Stomach smooth muscle (tissue), 2 donors: ENCODE measurements around the gene STK32C.
"Not testable (repeated sequence)": the region's sequence is repeated elsewhere in the genome, so short reads cannot be mapped to it uniquely, and the experiment has no call there.

Experiments used
- H3K27ac ChIP-seq: one replicate; pipeline ENCODE4 v1.7.0; 2013; ENCODE audit warnings: mild to moderate bottlenecking, low read length, inconsistent platforms
- H3K27me3 ChIP-seq, 2 donors: one replicate each; pipeline ENCODE4 v1.7.0; 2013; ENCODE audit warnings: low read length in 2 of 2; ENCODE audit not compliant: insufficient read depth in 2 of 2, control insufficient read depth in 1 of 2
- H3K36me3 ChIP-seq, 2 donors: one replicate each; pipeline ENCODE4 v1.7.0; 2013; ENCODE audit warnings: low read length in 2 of 2; ENCODE audit not compliant: control insufficient read depth in 2 of 2, insufficient read depth in 2 of 2
- H3K4me1 ChIP-seq: one replicate; pipeline ENCODE4 v1.7.0; 2013; ENCODE audit warnings: low read length; ENCODE audit not compliant: control insufficient read depth, insufficient read depth
- H3K4me3 ChIP-seq, 2 donors: one replicate each; pipeline ENCODE4 v1.7.0; 2013; ENCODE audit warnings: low read length in 2 of 2
- H3K9ac ChIP-seq, 2 donors: one replicate each; pipeline ENCODE4 v1.7.0; 2013; ENCODE audit warnings: low read length in 2 of 2, mild to moderate bottlenecking in 1 of 2
- H3K9me3 ChIP-seq, 2 donors: one replicate each; pipeline ENCODE4 v1.7.0; 2013; ENCODE audit warnings: low read length in 2 of 2; ENCODE audit not compliant: control insufficient read depth in 2 of 2
- donor health status: healthy.
- donor health status: Pancreatic carcinoma.

The STK32C gene

GRCh38 chr10:132317477-132317876 lies 9.7 kb upstream of the STK32C start:
- not testable (repeated sequence) for H3K4me3 ChIP-seq, H3K9ac ChIP-seq, H3K4me1 ChIP-seq, H3K9me3 ChIP-seq, H3K27ac ChIP-seq, H3K27me3 ChIP-seq, H3K36me3 ChIP-seq

GRCh38 chr10:132316133-132316532 lies 8.4 kb upstream of the STK32C start:
- H3K36me3 ChIP-seq, result no peaks in the 10 kb centered on the region
- peaks cover 0 to 5% of the 10 kb centered on the region in 2 donors for H3K9me3 ChIP-seq
- no peak overlapping the region for H3K9ac ChIP-seq
- H3K4me3 ChIP-seq, result no peak overlapping the region
- no peak overlapping the region for H3K27ac ChIP-seq
- H3K4me1 ChIP-seq, result no peaks in the 10 kb centered on the region
- no peaks in the 10 kb centered on the region for H3K27me3 ChIP-seq

DNA sequence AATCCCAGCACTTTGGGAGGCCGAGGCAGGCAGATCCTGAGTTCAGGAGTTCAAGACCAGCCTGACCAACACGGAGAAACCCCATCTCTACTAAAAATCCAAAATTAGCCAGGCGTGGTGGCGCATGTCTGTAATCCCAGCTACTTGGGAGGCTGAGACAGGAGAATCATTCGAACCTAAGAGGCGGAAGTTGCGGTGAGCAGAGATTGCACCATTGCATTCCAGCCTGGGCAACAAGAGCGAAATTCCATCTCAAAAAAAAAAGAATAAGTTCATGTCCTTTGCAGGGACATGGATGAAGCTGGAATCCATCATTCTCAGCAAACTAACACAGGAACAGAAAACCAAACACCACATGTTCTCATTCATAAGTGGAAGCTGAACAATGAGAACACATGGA lies 7.1 kb upstream of the STK32C start:
- H3K4me3 ChIP-seq, H3K27ac ChIP-seq: not testable (repeated sequence)

DNA sequence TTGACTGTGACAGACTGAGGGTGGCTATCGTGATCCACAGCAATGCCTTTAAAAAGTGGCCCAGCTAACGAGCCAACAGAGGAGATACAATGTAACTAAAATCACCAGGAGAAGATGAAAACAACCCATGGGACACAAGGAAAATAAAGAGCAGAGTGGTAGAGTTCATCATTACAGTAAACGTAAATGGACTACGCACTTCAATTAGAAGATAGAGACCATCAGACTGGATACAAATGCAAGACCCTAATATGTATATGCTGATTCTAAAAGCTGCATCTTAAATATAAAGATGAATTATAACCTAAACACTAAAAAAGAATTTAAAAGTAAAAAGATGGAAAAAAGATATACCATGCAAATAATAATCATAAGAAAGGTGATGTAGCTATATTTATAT lies 6.6 kb upstream of the STK32C start:
- H3K4me3 ChIP-seq, result no peak overlapping the region
- H3K4me1 ChIP-seq, result no peaks in the 10 kb centered on the region
- H3K36me3 ChIP-seq, result no peaks in the 10 kb centered on the region
- H3K27me3 ChIP-seq, result no peaks in the 10 kb centered on the region
- peaks cover 0 to 5% of the 10 kb centered on the region in 2 donors for H3K9me3 ChIP-seq
- no peak overlapping the region for H3K27ac ChIP-seq
- no peak overlapping the region for H3K9ac ChIP-seq

More for the DNA sequence above, 7.1 kb upstream of the STK32C start:
- not testable (repeated sequence) for H3K9ac ChIP-seq, H3K4me1 ChIP-seq, H3K9me3 ChIP-seq, H3K36me3 ChIP-seq, H3K27me3 ChIP-seq

GRCh38 chr10:132313865-132314264 lies 6.1 kb upstream of the STK32C start:
- no peaks in the 10 kb centered on the region for H3K36me3 ChIP-seq
- peaks cover 0 to 5% of the 10 kb centered on the region in 2 donors for H3K9me3 ChIP-seq
- H3K4me3 ChIP-seq, result no peak overlapping the region
- H3K9ac ChIP-seq, result no peak overlapping the region
- no peaks in the 10 kb centered on the region for H3K27me3 ChIP-seq
- no peak overlapping the region for H3K27ac ChIP-seq
- H3K4me1 ChIP-seq, result peaks cover 3% of the 10 kb centered on the region

DNA sequence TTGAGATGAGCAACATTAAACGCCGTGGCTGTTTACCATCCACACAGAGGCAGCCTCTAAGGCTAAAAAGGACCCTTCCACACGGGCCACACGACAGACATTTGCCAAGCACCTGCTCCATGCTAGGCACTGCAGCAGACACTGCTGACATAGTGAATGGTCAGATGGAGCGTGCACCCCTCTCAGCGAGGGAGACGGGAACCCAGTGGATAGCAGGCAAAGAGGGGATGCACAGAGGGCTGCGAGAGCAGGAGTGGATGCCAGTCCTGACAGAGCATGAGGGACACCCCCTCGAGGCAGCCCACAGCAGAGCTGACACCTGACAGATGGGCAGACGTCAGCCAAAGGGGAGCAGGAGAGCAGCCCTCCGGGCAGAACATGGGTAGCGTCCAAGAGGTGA lies 5.6 kb upstream of the STK32C start:
- Histone ChIP-seq H3K9me3 (peaks cover 0 to 5% of the 10 kb centered on the region in 2 donors), H3K9ac (no peak overlapping the region), H3K27ac (no peak overlapping the region), H3K36me3 (no peaks in the 10 kb centered on the region), H3K27me3 (no peaks in the 10 kb centered on the region), H3K4me1 (peaks cover 8% of the 10 kb centered on the region), H3K4me3 (no peak overlapping the region)

DNA sequence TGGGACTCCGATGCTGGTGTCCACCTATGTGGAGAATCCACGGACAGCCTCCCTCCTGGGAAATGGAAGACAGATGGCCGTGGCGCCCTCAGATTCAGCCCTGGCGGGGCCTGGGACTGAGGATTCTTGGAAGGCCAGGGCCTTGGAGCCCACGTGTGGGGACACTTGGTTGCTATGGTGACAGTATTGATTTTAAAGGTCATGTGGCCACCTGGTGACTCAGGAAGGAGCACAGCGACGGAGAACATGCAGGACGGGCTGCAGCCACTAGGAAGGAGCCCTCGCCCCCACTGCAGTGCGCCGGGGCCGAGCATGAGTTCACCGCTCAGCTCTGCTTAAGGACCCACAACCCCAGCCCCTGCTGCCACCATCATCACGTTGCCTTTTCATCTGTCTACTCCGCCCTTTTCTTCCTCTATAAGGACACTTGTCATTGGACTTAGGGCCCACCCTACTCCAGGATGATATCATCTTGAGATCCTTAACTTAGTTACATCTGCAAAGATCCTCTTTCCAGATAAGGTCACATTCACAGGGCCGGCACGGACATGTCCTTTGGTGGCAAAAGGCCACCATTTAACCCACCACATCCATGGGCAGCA lies 3.7 kb upstream of the STK32C start:
- Histone ChIP-seq H3K4me1 (peaks cover 18% of the 10 kb centered on the region), H3K27me3 (no peaks in the 10 kb centered on the region), H3K9ac (no peak overlapping the region), H3K36me3 (no peaks in the 10 kb centered on the region), H3K4me3 (no peak overlapping the region), H3K9me3 (peaks cover 0 to 5% of the 10 kb centered on the region in 2 donors), H3K27ac (no peak overlapping the region)

GRCh38 chr10:132310701-132311337 lies 3.1 kb upstream of the STK32C start:
- Histone ChIP-seq H3K27me3 (no peaks in the 10 kb centered on the region), H3K9me3 (peaks cover 0 to 5% of the 10 kb centered on the region in 2 donors), H3K27ac (no peak overlapping the region), H3K36me3 (no peaks in the 10 kb centered on the region), H3K9ac (no peak overlapping the region), H3K4me3 (no peak overlapping the region), H3K4me1 (peaks cover 18% of the 10 kb centered on the region)

- H3K36me3 ChIP-seq, result no peaks in the 10 kb centered on the region
- no peak overlapping the region for H3K9ac ChIP-seq
- H3K4me3 ChIP-seq, result no peak overlapping the region
- H3K9me3 ChIP-seq, result peaks cover 0 to 5% of the 10 kb centered on the region in 2 donors
- peaks cover 18% of the 10 kb centered on the region for H3K4me1 ChIP-seq
- H3K27ac ChIP-seq, result no peak overlapping the region
- no peaks in the 10 kb centered on the region for H3K27me3 ChIP-seq
Observed at GRCh38 chr10:132309879-132310591, 2.3 kb upstream of the STK32C start.

GRCh38 chr10:132309471-132309865 lies 1.7 kb upstream of the STK32C start:
- Histone ChIP-seq H3K4me3 (no peak overlapping the region), H3K9me3 (peaks cover 0 to 5% of the 10 kb centered on the region in 2 donors), H3K27me3 (no peaks in the 10 kb centered on the region), H3K9ac (no peak overlapping the region), H3K4me1 (peaks cover 18% of the 10 kb centered on the region), H3K36me3 (no peaks in the 10 kb centered on the region), H3K27ac (no peak overlapping the region)
